GM12801 (cell line): ENCODE measurements around the gene RBPJ.

Experiments
- TF ChIP-seq, protein P1 (sequence below): IDR thresholded peaks from one replicate; pipeline ENCODE4 v1.5.1; 2011; ENCODE audit warnings: control low read depth; ENCODE audit not compliant: insufficient read length; ENCODE audit errors: extremely low read depth

Gene RBPJ

GRCh38 chr4:26302031-26302899, 18.5 kb upstream of the RBPJ start:
- TF ChIP-seq, protein P1, sequence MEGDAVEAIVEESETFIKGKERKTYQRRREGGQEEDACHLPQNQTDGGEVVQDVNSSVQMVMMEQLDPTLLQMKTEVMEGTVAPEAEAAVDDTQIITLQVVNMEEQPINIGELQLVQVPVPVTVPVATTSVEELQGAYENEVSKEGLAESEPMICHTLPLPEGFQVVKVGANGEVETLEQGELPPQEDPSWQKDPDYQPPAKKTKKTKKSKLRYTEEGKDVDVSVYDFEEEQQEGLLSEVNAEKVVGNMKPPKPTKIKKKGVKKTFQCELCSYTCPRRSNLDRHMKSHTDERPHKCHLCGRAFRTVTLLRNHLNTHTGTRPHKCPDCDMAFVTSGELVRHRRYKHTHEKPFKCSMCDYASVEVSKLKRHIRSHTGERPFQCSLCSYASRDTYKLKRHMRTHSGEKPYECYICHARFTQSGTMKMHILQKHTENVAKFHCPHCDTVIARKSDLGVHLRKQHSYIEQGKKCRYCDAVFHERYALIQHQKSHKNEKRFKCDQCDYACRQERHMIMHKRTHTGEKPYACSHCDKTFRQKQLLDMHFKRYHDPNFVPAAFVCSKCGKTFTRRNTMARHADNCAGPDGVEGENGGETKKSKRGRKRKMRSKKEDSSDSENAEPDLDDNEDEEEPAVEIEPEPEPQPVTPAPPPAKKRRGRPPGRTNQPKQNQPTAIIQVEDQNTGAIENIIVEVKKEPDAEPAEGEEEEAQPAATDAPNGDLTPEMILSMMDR = no peak

GRCh38 chr4:26303008-26303407, 17.8 kb upstream of the RBPJ start:
- TF ChIP-seq, protein P1 = no peak

DNA sequence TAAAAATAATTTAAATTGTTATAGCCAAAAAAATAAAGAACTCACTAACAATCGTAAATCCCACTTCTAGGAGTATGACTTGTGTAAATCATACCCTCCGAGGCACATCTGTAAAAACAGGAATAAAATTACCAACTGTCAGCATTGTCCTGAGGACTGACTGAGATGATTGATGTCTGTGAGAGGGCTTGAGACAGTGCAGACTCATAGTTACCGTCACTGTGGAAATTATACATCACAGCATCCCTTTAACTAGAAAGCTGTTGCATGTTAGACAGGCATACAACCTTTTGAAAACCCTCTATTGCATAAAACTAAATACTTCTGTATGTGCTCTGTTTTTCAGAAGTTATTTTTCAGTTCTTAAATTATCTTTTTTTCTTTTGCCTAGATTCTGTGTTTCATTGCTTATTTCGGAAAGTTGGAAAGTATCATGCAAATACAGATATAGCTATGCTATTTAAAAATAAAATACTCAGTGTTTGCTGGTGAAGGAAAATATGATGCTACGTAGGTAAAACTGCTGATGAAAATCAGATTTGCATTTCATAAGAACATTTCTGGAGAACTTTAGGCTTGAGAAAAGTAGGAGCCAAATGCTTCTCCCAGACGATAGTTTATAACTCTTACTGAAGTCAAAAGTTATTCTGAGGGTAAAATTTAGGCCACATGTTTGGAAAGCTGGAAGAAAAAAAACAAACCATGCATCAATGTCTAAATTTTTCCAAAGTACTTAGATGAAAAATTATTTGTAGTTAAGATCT, 13.6 kb upstream of the RBPJ start:
- TF ChIP-seq, protein P1 = no peak

DNA sequence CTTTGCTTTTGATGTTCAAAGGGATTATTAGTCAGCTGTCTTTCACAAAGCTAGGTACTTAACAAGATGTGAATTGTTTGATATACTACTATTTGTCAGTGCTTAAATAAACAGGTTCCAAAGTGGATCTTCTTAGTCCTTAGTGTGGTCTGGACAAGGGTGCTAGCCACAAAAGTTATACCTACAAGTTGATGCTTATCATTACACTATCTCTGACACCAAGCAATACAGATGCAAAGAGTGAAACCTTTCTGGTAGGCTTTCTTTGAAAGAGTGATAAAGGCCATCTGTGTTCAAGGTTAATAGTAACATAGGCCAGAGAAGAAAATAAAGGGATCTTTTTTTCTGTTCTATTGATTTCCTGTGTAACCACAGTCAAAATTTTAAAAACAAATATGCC, 12.2 kb upstream of the RBPJ start:
- TF ChIP-seq, protein P1 = no peak

- TF ChIP-seq, protein P1 = no peak
Measured at GRCh38 chr4:26310264-26310663, 10.6 kb upstream of the RBPJ start.

DNA sequence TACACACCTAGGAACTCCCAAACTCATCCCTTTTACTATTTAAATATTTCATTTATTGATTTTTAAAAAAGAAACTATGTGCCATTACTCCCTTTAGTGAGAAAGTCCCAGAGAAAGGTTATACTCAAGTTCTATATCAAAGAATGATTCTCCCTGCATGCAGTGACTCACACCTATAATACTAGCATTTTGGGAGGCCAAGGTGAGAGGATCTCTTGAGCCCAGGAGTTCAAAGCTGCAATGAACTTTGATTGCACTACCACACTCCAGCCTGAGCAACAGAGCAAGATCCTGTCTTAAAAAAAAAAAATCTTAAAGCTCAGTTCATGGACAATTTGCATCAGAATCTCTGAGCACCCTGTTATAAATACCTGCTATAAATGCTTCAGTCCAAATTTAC, 9.2 kb upstream of the RBPJ start:
- TF ChIP-seq, protein P1 = no peak

GRCh38 chr4:26317766-26318165, 3.0 kb upstream of the RBPJ start:
- TF ChIP-seq, protein P1 = no peak
